HG02840 (cell line): ENCODE measurements around the gene RBM20.
"Not testable (repeated sequence)": the region's sequence is repeated elsewhere in the genome, so short reads cannot be mapped to it uniquely, and the experiment has no call there.

Experiments used
- ATAC-seq: cut with Tn5 transposase; IDR thresholded peaks from one replicate; pipeline ENCODE4 v1.9.1; 2021; ENCODE audit warnings: mild to moderate bottlenecking, moderate library complexity, moderate number of reproducible peaks; ENCODE audit not compliant: unreplicated experiment, low FRiP score

The RBM20 gene

GRCh38 chr10:110625356-110625894, 18.7 kb upstream of the RBM20 start:
- no peak for ATAC-seq

- ATAC-seq: no peak
These were observed 17.9 kb upstream of the RBM20 start for GRCh38 chr10:110625951-110626855.

GRCh38 chr10:110628161-110628560, 16.0 kb upstream of the RBM20 start:
- no peak for ATAC-seq

GRCh38 chr10:110629680-110630191, 14.4 kb upstream of the RBM20 start:
- no peak for ATAC-seq

- ATAC-seq: no peak
These were observed 12.2 kb upstream of the RBM20 start for GRCh38 chr10:110631934-110632333.

- no peak for ATAC-seq
These were observed 11.4 kb upstream of the RBM20 start for GRCh38 chr10:110632591-110633215.

GRCh38 chr10:110634527-110635209, 9.5 kb upstream of the RBM20 start:
- no peak for ATAC-seq

GRCh38 chr10:110636572-110636931, 7.6 kb upstream of the RBM20 start:
- ATAC-seq: no peak

- ATAC-seq: no peak
These were observed 7.1 kb upstream of the RBM20 start for GRCh38 chr10:110636932-110637557.

GRCh38 chr10:110637558-110638053, 6.5 kb upstream of the RBM20 start:
- no peak for ATAC-seq

- ATAC-seq: no peak
These were observed 5.8 kb upstream of the RBM20 start for GRCh38 chr10:110638319-110638718.

- not testable (repeated sequence) for ATAC-seq
These were observed 5.1 kb upstream of the RBM20 start for GRCh38 chr10:110639046-110639445.

GRCh38 chr10:110639858-110640257, 4.3 kb upstream of the RBM20 start:
- not testable (repeated sequence) for ATAC-seq

- no peak for ATAC-seq
These were observed 2.9 kb upstream of the RBM20 start for GRCh38 chr10:110641256-110641655.

GRCh38 chr10:110642204-110643034, 1.7 kb upstream of the RBM20 start:
- no peak for ATAC-seq

- no peak for ATAC-seq
These were observed 992 bp upstream of the RBM20 start for GRCh38 chr10:110643035-110643652.

GRCh38 chr10:110644598-110645462, 694 bp downstream of the RBM20 start:
- no peak for ATAC-seq
